HG03108 (cell line): Measurements from ENCODE around the gene BCAR3.
A peak's percentile ranks its signal among the peaks of the same experiment; 100 is the strongest.
"Not testable (repeated sequence)": the region's sequence is repeated elsewhere in the genome, so short reads cannot be mapped to it uniquely, and the experiment has no call there.

ENCODE experiments used
- ATAC-seq: cut with Tn5 transposase; IDR thresholded peaks from one replicate; pipeline ENCODE4 v1.9.1; 2021; ENCODE audit warnings: moderate library complexity; ENCODE audit not compliant: unreplicated experiment

BCAR3 gene

GRCh38 chr1:93600663-93601062, 81.0 kb downstream of the BCAR3 start:
- no peak for ATAC-seq

GRCh38 chr1:93599479-93599878, 82.2 kb downstream of the BCAR3 start:
- ATAC-seq, result no peak

- ATAC-seq, result no peak
Observed at GRCh38 chr1:93598861-93599439, 82.7 kb downstream of the BCAR3 start.

- ATAC-seq, result no peak
Observed at GRCh38 chr1:93598396-93598795, 83.2 kb downstream of the BCAR3 start.

- ATAC-seq, result no peak
Observed at GRCh38 chr1:93597709-93598108, 83.9 kb downstream of the BCAR3 start.

GRCh38 chr1:93596329-93597089, 85.1 kb downstream of the BCAR3 start:
- no peak for ATAC-seq

DNA sequence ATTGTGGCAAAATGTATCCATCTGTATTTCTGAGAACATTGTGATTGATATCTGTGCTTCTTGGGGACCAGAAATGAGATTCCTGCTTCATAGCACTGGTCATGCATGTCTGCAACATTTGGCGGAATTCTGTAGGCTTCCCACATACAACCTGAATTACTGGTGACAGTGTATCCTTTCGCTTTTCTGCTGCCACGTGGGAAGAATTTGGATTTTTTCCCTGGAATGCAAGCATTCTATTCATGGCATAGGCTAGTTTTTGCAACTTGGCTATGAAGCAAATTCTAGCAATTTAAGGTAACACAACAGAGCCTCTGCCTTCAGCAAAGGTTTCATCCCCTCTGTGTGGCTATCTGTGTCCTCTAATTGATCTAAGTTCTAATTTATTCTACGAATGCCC, 85.9 kb downstream of the BCAR3 start:
- no peak for ATAC-seq

DNA sequence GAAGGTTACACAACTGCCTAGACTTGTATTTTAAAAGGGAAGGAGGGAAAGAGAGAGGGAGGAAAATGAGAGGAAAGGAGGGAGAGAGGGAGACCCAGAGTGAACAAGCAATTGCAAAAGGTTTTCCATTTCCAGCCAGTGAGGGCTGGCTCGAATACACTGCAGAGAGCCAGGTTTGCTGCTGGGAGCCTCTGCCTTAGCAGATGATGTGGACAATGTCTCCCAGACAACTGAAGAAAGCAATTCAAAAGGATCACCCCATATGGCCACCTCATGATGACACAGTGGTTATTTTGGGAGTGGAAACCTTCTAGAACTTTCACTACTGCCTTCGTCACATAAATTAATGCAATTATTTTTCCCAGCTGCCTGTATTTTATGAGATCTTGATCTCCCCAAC, 86.4 kb downstream of the BCAR3 start:
- no peak for ATAC-seq

GRCh38 chr1:93594603-93594880, 87.1 kb downstream of the BCAR3 start:
- ATAC-seq, result no peak

DNA sequence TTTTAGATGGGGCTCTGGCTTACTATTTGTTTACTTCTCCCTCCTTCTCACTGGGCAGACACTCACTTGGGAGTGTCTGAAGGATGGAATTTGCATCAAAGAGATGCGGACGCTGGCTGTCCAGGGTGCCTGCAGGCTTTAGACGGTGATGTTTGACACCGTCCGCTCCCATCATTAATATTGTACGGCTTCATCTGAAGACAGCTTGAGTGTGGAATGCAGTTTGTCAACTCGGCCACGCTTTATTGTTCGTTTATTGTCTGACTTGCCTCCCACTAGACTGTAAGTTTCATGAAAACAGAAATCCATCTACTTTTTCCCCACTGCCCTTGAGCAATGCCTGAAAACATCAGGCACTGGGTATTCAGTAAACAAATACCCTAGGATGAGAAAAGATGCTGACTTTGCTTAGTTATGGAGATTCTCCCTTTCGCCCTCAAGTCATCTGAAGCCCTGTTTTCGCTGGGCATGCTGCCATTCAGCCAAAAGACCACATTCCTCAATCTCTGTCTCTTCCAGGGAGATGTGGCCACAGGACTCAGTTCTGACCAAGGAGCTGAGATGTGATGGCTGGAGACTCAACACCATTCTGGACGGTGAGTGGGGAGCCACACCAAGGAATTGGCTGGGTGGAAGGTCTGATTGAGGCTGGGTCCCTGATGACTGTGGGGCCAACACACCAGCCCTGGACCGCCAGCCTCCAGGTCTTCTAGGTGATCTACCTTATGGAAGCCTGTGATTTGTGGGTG, 87.6 kb downstream of the BCAR3 start:
- ATAC-seq, result no peak

DNA sequence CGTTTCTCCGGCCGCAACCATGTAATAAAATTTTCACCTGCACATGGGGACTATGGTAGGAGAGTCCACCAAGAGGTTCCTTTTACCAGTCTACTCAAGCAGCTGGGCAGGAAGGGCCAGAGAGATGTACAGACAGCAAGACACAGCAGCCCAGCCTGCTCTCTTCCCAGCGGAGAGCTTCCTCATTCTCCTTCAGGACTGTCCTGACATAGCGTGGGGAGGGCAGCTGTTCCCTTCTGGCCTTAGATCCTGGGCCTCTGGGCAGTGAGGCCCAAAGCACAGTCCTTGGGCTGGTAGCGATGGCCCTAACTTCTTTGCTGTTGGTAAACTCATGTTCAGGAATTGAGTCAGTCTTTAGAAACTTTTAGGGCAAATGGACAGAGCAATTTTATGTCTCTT, 89.1 kb downstream of the BCAR3 start:
- no peak for ATAC-seq

DNA sequence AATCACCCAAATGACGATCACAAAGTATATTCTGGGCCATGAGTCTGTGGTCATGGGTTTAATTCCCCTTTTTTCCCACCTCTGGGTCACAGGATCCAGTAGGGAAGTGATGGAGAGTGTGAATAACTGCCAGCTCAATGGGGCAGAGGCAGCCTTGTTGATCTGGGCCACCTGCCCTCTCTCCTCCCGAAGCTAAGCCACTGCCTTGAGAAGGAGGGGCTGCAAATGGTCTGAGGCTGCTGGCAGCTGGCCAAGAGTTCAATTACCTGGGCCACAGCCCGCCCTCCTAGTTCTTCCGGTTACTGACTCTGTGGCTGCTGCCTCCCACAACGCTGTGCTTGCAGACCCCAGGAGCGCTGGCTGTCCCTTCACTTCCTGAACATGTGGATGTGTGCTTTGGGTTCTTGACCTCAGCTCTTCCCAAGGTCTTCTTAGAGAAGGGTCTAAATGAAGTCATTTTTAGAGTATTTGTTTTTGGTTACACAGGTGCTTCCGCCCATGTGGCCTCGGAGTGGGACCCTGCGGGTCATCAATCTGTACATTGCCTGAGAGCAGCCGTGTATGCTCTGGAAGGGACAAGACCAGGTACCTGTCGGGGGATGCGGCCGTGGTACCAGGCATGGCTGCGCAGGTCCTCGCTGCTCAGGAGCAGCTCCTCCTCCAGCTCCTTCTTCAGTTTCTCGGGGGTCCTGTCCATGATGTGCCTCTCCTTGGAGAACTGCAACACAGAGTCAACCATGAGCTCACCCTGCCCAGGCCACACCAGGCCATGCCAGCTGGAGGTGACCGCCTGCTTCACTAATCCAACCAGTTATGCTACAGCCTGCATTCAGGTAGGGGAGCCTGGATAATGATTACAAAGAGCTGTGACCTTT, 89.7 kb downstream of the BCAR3 start:
- ATAC-seq, result peak; percentile 82

DNA sequence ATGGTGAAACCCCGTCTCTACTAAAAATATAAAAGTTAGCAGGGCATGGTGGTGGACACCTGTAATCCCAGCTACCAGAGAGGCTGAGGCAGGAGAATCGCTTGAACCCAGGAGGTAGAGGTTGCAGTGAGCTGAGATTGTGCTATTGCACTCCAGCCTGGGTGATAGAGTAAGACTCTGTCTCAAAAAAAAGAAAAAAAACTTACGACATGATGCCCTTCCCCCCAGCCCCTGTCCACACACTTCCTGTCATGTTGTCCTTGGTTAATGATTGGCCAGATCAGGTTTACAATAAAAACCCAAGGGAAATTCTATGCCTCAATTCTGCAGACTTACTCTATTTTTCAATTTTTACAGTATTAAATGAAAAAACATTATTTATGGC, 90.4 kb downstream of the BCAR3 start:
- not testable (repeated sequence) for ATAC-seq

GRCh38 chr1:93588955-93589354, 92.7 kb downstream of the BCAR3 start:
- ATAC-seq, result no peak

DNA sequence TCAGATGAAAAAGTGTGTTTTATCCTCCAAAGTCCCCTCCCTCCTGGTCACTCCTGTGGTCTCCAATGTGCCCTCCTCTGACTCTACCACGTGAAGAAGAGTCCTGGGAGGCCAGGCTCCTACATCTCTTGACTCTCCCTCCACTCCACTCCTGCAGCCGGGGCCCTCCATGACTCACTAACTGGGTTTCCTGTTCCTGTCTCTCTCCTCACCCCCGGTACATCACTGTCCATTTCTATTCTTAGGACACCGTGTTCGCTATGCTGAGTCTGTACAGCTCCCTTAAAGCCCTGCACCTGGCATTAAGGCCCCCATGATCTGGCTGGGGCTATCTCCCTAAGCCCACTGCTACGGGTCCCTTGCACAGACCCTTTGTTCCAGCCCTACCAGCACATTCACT, 93.4 kb downstream of the BCAR3 start:
- ATAC-seq, result no peak

DNA sequence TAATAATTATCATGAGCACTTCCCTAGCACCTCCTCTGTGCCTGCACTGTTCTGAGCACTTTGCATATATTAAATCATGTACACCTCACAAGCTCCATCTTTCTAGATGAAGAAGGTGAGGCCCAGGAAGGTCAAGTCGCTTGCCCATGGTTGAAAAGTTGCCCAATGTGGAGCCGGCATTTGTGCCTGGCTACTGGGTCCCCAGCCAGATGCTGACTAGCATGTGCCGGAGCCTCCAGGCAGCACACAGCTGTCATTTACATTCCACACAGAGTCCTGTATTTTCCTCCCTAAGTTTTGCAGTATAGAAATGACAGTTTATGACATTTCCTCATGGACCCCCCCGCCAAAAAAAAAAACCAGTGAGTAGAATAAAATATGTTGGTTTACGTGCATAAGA, 94.3 kb downstream of the BCAR3 start:
- no peak for ATAC-seq

GRCh38 chr1:93585059-93585966, 96.3 kb downstream of the BCAR3 start:
- no peak for ATAC-seq

- ATAC-seq, result no peak
Observed at GRCh38 chr1:93584261-93585003, 97.2 kb downstream of the BCAR3 start.

DNA sequence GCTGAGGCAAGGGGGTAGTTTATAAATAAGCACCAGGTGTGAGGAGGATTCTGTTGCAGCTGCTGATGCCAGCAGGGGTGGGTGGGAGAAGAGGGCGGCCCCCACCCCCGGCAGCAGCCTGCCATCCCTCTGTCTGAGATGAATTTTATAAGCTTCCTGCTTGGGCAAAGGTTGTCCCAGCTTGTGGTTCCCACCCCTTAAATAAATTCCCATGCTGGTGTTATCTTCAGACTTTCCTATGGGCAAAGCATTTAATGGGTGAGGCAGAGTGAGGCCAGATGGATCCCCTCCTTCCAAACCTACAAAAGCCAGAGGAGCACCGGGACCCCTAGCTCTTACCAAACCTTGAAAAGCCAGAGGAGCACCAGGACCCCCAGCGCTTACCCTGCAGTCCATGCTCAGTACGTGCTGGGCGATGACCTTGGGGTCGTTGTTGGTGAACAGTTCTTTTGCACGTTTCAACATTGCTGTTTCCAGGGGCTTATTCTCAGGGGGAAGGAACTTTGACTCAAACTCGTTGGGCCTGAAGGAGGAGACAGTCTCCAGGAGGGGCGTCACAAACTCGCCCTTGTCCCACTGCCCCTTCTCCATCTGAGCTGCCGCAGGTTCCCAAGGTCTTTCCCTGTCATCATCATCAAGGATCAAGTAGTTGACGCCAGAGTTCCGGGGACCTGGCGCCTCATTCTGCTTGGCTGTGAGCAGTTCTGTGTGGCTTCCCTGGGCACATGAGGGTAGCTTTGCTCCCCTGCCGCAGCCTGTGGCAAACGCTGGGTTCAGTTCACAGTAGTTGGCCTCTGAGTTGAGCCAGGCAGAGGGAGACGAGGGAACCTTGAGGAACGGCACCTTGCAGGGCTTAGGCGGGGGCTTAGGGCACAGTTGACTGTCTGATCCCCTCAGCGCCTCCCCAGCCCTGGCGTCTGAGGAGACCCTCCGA, 99.5 kb downstream of the BCAR3 start:
- ATAC-seq, result no peak
